PC-9 (cell line): ENCODE results near the gene SYT2.

Source experiments
- EZH2 ChIP-seq: fragments of 200-600 bp; sonication (generic); IDR thresholded peaks from 2 replicates; pipeline ENCODE4 v1.8.0; 2017; ENCODE audit warnings: antibody characterized with exemption, low read depth
- TF ChIP-seq, protein P1 (sequence below): fragments of 200-600 bp; sonication (generic); conservative IDR thresholded peaks from 2 replicates; pipeline ENCODE4 v1.6.1; 2017; ENCODE audit warnings: mixed run types, antibody characterized with exemption, mild to moderate bottlenecking, moderate library complexity

DNA sequence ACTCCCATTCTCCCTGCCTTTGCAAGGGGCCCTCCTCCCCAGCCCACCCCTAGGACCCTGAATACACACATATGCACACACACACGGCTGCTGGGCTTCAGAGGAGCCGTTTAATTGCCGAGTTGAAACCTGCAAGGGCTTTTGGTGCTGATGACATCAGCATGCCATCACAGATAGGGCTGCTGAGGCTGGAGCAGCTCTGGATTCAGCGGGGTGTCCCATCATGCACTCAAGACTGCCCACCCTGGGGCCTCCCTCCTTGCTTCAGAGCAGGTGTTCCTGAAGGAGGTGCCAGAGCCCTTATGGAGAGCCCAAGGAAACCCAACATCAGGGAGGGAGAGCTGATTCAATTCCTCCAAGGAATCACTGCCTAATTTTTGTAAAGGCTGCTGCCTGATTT lies 5.7 kb downstream of the SYT2 start:
- TF ChIP-seq EZH2, result no peak
- TF ChIP-seq, protein P1, sequence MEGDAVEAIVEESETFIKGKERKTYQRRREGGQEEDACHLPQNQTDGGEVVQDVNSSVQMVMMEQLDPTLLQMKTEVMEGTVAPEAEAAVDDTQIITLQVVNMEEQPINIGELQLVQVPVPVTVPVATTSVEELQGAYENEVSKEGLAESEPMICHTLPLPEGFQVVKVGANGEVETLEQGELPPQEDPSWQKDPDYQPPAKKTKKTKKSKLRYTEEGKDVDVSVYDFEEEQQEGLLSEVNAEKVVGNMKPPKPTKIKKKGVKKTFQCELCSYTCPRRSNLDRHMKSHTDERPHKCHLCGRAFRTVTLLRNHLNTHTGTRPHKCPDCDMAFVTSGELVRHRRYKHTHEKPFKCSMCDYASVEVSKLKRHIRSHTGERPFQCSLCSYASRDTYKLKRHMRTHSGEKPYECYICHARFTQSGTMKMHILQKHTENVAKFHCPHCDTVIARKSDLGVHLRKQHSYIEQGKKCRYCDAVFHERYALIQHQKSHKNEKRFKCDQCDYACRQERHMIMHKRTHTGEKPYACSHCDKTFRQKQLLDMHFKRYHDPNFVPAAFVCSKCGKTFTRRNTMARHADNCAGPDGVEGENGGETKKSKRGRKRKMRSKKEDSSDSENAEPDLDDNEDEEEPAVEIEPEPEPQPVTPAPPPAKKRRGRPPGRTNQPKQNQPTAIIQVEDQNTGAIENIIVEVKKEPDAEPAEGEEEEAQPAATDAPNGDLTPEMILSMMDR, result no peak
